Stimulated activated CD8-positive, alpha-beta memory T cell treated with anti-CD3 and anti-CD28 coated beads, Interleukin-15, amount 100 ng/mL, for 4 hours (primary cell): ENCODE results near the gene SMYD3.

Experiments
- DNase-seq, 2 donors: peaks; one replicate each; pipeline ENCODE4 v3.0.0-alpha.2; 2020; ENCODE audit warnings: low read depth in 2 of 2

SMYD3 gene

DNA sequence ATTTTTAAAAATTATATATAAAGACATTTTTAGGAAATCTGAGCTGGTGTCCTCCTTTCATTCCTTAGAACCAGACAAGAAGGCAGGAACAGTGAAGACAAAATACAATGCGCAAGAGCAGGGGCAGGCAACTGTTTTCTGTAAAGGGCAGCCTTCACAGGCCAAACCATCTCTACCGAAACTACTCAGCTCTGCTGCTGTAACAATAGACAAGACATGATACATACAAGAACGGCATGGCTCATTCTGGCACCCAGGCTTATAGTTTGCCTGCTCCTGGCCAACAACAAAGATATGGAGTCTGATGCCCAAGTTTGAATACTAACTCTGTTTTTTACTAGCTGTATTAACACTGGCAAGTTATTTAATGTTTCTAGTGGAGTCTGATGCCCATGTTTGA is 232.0 kb downstream of the SMYD3 start:
- no peak for DNase-seq

DNA sequence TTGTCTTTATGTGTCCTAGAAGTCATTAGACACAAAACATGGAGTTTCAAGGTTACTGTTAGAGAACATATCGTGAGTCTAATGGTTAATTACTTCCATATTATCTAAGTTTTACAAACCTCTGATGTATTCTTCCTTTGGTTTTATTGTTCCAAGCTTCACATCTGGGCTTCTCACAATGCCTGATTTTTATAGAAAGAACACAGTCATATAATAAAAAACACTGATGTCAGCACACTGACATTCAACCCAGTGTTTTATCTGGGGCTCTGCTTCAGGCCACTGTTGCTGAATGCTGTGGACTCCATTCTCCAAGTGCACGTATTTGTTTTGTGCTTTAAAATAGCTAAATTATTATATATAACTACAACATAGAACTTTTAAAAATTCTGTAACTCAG is 232.9 kb downstream of the SMYD3 start:
- no peak for DNase-seq

DNA sequence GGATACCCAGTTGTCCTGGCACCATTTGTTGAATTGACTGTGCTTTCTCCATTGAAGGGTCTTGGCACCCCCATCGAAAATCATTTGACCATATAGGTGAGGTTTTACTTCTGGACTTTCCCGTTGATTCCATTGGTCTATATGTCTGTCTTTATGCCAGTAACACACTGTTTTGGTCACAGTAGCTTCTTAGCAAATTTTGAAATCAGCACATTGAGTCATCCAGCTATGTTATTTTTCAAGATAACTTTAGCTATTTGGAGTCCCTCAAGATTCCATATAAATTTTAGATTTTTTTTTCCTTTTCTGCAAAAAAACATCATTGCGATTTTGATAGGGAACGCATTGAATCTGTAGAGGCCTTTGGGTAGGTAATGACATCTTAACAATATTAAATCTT is 235.6 kb downstream of the SMYD3 start:
- no peak for DNase-seq

DNA sequence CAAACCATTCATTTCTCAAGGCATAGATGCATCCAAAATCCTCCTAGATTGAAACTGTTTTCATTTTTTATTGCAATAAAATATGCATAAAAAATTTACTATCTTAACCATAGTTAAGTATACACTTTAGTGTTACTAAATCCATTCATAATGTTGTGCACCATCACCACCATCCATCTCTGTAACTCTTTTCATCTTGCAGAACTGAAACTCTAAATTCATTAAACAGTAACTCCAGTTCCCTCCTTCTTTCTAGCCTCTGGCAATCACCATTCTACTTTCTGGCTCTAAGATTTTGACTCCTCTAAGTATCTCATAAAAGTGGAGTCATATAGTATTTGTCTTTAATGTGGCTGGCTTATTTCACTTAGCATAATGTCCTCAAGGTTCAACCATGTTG is 236.8 kb downstream of the SMYD3 start:
- no peak for DNase-seq

DNA sequence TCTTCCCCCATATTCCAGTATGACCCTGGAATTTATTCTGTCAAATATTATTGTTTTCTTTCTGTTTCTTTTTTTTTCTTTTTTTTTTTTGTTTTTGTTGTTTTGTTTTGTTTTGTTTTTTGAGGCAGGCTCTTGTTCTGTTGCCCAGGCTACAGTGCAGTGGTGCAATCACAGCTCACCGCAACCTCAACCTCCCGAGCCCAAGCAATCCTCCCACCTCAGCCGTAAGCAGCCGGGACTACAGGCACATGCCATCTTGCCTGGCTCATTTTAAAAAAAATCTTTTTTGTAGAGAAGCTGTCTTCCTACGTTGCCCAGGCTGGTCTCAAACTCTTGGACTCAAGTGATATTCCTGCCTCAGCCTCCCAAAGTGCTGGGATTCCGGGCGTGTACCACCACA is 237.6 kb downstream of the SMYD3 start:
- DNase-seq, result no peak

- no peak for DNase-seq
Measured at GRCh38 chr1:246267896-246268295, 239.2 kb downstream of the SMYD3 start.

DNA sequence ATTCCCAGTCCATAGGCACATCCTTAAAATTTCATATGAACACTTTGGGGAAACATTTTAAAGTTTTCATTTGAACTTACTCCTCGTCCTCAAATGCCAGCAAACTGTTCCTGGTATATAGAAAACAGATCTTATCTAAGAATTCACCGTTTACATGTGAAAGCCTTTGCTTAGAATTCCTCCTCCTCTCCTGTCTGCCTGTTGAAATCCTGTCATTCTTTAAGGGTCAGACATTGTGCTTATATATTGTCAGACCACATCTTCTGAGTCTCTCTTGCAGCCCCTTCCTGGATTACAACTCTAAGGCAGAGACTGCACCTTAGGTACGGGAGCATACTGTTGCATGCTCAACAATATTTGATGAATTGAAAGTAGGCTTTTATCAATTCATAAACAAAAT is 239.7 kb downstream of the SMYD3 start:
- no peak for DNase-seq

DNA sequence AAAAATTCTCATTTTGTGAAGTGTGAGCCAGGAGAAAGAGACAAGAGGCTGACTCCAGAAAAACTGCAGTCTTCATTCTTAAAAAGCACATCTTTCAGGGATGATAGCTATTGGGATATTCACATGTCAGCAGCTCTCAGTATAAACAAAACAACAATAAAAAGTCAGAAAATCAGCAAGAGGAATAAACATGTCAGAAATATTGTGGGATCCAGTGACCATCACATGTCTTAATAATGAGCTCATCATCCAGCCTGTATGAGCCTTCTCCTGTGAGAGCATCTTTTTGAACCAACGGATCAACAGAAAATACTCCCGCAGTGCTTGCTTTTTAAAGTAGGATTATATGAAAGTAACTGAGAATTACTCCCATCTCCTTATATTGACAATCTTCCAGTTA is 241.6 kb downstream of the SMYD3 start:
- no peak for DNase-seq

DNA sequence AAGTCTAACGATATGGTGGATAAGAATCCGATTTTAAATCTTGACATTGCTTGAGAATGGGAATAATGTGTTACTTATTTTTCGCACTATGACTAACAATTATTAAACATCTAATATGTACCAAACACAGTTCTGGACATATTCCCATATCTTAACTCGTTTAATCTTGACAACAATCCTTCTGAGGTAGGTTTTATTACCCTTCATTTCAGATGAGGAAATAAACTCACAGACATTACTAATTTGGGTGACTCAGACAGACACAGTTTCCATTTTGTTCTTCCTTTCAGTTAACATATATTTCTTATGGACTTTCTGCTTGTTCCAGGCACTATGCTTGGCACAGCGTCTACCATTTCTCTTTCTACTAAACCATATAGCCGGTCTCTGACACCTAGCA is 244.8 kb downstream of the SMYD3 start:
- no peak for DNase-seq

- DNase-seq, result no peak
Measured at GRCh38 chr1:246261639-246262038, 245.4 kb downstream of the SMYD3 start.

GRCh38 chr1:246258250-246258649 is 248.8 kb downstream of the SMYD3 start:
- DNase-seq, result no peak

DNA sequence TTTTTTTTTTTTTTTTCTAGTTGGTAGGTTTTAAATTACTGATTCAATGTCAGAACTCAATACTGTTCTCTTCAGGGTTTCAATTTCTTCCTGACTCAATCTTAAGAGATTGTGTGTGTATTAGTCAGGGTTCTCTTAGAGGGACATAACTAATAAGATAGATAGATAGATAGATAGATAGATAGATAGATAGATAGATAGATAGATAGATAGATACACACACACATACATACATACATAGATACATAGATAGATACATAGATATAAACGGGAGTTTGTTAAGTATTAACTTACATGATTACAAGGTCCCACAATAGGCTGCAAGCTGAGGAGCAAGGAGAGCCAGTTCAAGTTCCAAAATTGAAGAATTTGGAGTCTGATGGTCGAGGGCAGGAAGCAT is 251.3 kb downstream of the SMYD3 start:
- no peak for DNase-seq

DNA sequence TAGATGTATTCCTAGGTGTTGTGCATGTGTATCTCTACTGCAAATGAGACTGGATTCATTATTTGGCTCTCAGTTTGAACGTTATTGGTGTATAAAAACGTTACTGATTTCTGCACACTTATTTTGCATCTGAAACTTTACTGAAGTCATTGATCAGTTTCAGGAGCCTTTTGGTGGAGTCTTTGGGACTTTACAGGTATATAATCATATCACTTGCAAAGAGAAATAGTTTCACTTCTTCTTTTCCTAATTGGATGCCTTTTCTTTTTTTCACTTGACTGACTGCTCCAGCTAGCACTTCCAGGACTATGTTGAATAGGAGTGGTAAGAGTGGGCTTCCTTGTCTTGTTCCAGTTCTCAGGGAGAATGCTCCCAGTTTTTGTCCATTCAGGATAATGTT is 252.2 kb downstream of the SMYD3 start:
- DNase-seq, result no peak

DNA sequence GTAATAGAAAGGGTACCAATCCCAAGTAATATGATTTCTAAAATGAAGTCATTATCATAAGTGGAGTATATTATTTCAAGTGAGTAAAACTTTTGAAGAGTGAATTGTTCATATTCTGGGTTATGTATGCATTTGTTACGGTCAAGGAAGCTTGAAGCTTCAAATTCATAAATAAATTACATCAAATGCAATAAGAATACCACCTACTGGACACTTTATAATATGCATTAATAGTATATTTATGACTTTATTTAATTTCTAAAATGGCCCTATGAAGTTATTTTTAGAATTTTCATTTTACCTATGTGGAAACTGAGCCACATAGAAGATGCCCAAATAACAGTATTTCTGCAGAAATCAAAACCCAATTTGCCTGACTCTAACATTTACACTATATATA is 260.6 kb downstream of the SMYD3 start:
- no peak for DNase-seq

- DNase-seq, result no peak
Measured at GRCh38 chr1:246245541-246245940, 261.5 kb downstream of the SMYD3 start.

- DNase-seq, result no peak
Measured at GRCh38 chr1:246232126-246232525, 275.0 kb downstream of the SMYD3 start.

GRCh38 chr1:246226041-246226440 is 281.0 kb downstream of the SMYD3 start:
- no peak for DNase-seq

GRCh38 chr1:246221485-246222255 is 285.4 kb downstream of the SMYD3 start:
- no peak for DNase-seq

GRCh38 chr1:246220495-246221065 is 286.5 kb downstream of the SMYD3 start:
- no peak for DNase-seq

- no peak for DNase-seq
Measured at GRCh38 chr1:246219508-246220030, 287.5 kb downstream of the SMYD3 start.

DNA sequence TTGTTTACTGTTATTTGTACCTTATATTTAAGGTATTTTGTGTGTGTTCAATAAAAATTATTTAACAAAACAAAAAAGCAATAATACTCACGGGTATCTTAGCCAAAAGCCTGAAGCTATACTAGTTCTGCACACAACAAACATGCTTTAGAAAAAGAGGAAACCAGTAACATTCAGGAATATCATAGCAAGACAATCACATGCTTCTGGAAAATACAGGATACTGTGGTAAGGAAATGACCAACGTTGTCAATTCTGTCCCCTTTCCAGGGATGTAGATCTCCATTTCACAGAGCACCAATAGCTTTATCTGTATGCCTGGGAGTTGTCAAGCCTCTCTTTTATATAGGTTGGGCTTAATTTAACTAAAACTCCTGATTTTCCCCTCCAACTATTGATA is 288.4 kb downstream of the SMYD3 start:
- DNase-seq, result no peak

DNA sequence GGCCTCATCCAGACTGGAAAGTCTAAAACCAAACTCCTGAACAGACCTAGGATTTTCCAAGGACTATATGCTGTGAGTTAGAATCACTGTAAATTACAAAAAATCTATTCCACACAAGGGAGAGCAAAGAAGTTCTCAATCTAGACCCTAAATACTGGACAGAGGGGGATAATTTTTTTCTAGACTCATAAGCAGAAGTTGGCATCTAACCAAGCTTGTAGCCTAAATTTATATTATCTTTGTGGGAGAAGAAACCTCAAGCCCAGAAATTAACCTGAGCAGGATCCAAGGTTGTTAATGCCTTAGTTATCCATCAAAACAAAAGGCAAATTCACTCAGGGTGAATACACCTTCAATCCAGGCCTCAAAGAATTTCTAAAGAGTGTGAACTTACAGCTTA is 290.2 kb downstream of the SMYD3 start:
- no peak for DNase-seq

- no peak for DNase-seq
Measured at GRCh38 chr1:246215510-246215903, 291.6 kb downstream of the SMYD3 start.
